Measurements from ENCODE around the gene CHRNB1.

Gene CHRNB1

GRCh38 chr17:7438656-7439460, 6.0 kb upstream of the CHRNB1 start:
- DNase-seq, result no peak

GRCh38 chr17:7439462-7440112, 5.3 kb upstream of the CHRNB1 start, which contains the start of gene FGF11:
Gene FGF11, plus strand, starts transcription at chr17:7439512. Its CDS starts 109 bp downstream, at chr17:7439621.
- no peak for DNase-seq

GRCh38 chr17:7440113-7440833, 4.6 kb upstream of the CHRNB1 start:
- DNase-seq, result no peak

GRCh38 chr17:7440834-7441195, 4.0 kb upstream of the CHRNB1 start:
- no peak for DNase-seq

- no peak for DNase-seq
These were observed 3.6 kb upstream of the CHRNB1 start for GRCh38 chr17:7441266-7441665.

GRCh38 chr17:7442142-7442541, 2.7 kb upstream of the CHRNB1 start:
- no peak for DNase-seq

- no peak for DNase-seq
These were observed 1.1 kb upstream of the CHRNB1 start for GRCh38 chr17:7443499-7444485.

GRCh38 chr17:7445619-7445968, 733 bp downstream of the CHRNB1 start:
- DNase-seq, result peak in 1 of 4 experiments; percentile 20

- DNase-seq, result no peak
These were observed 3.6 kb downstream of the CHRNB1 start for GRCh38 chr17:7448461-7448860.

- DNase-seq, result no peak
These were observed 15.2 kb downstream of the CHRNB1 start for GRCh38 chr17:7459961-7460545.

GRCh38 chr17:7460850-7461660, 16.2 kb downstream of the CHRNB1 start:
- DNase-seq, result no peak

- no peak for DNase-seq
These were observed 17.9 kb downstream of the CHRNB1 start for GRCh38 chr17:7462474-7463371.

GRCh38 chr17:7463372-7463846, 18.5 kb downstream of the CHRNB1 start:
- DNase-seq, result no peak

- no peak for DNase-seq
These were observed 19.2 kb downstream of the CHRNB1 start for GRCh38 chr17:7464081-7464480.

GRCh38 chr17:7465597-7466275, 20.9 kb downstream of the CHRNB1 start:
- DNase-seq, result no peak

GRCh38 chr17:7466318-7466638, 21.4 kb downstream of the CHRNB1 start:
- DNase-seq, result no peak

- no peak for DNase-seq
These were observed 21.9 kb downstream of the CHRNB1 start for GRCh38 chr17:7466639-7467341.

GRCh38 chr17:7467498-7467897, 22.6 kb downstream of the CHRNB1 start:
- no peak for DNase-seq

GRCh38 chr17:7468290-7468689, 23.4 kb downstream of the CHRNB1 start:
- DNase-seq, result no peak
